DOHH2 (cell line): Measurements from ENCODE around the gene DHFR2.
"Not testable (repeated sequence)": the region's sequence is repeated elsewhere in the genome, so short reads cannot be mapped to it uniquely, and the experiment has no call there.

Source experiments
- H3F3A ChIP-seq: fragments of 200-600 bp; sonication (generic), shearing (Covaris generic); 2 replicates; pipeline ENCODE4 v1.6.0; 2016; ENCODE audit warnings: antibody characterized with exemption, mild to moderate bottlenecking; ENCODE audit not compliant: control insufficient read depth, insufficient read depth
- H3K27ac ChIP-seq: fragments of 200-600 bp; sonication (generic); 2 replicates; pipeline ENCODE4 v1.5.1; 2014; ENCODE audit warnings: low read depth, mild to moderate bottlenecking, low read length, moderate library complexity
- H3K27me3 ChIP-seq: fragments of 200-600 bp; sonication (generic); 2 replicates; pipeline ENCODE4 v1.6.1; 2014; ENCODE audit warnings: mild to moderate bottlenecking, low read length, mixed read lengths; ENCODE audit not compliant: control insufficient read depth
- H3K36me3 ChIP-seq: fragments of 200-600 bp; sonication (generic); 2 replicates; pipeline ENCODE4 v1.6.1; 2014; ENCODE audit warnings: mild to moderate bottlenecking, low read length, moderate library complexity, mixed read lengths; ENCODE audit not compliant: control insufficient read depth
- H3K4me1 ChIP-seq: fragments of 200-600 bp; sonication (generic); 2 replicates; pipeline ENCODE4 v1.6.1; 2014; ENCODE audit warnings: mild to moderate bottlenecking, low read length, mixed read lengths; ENCODE audit not compliant: control insufficient read depth
- H3K4me2 ChIP-seq: fragments of 200-600 bp; sonication (generic); 2 replicates; pipeline ENCODE4 v1.6.0; 2014; ENCODE audit warnings: mild to moderate bottlenecking, low read length, moderate library complexity
- H3K4me3 ChIP-seq: fragments of 200-600 bp; sonication (generic); 2 replicates; pipeline ENCODE4 v1.5.1; 2014; ENCODE audit warnings: mild to moderate bottlenecking, low read length, mixed read lengths
- H3K79me2 ChIP-seq: fragments of 200-600 bp; sonication (generic); 2 replicates; pipeline ENCODE4 v1.6.1; 2014; ENCODE audit warnings: mild to moderate bottlenecking, low read length, mixed read lengths; ENCODE audit not compliant: control insufficient read depth
- H3K9me2 ChIP-seq: fragments of 200-600 bp; sonication (generic); replicated peaks from 2 replicates; pipeline ENCODE4 v1.6.1; 2014; ENCODE audit warnings: mild to moderate bottlenecking, low read length, mixed read lengths; ENCODE audit not compliant: control insufficient read depth
- H3K9me3 ChIP-seq: fragments of 200-600 bp; sonication (generic); 2 replicates; pipeline ENCODE4 v1.6.1; 2014; ENCODE audit warnings: antibody characterized with exemption, low read length, mixed read lengths; ENCODE audit not compliant: control insufficient read depth, insufficient read depth
- H4K20me1 ChIP-seq: fragments of 200-600 bp; sonication (generic); 2 replicates; pipeline ENCODE4 v1.6.0; 2014; ENCODE audit warnings: low read depth, mild to moderate bottlenecking, antibody characterized with exemption, low read length, moderate library complexity; ENCODE audit not compliant: control insufficient read depth, insufficient read depth
- EZH2phosphoT487 ChIP-seq: fragments of 200-600 bp; sonication (generic); IDR thresholded peaks from 2 replicates; pipeline ENCODE4 v1.6.1; 2017; ENCODE audit warnings: borderline replicate concordance, mild to moderate bottlenecking, antibody characterized with exemption, low read length, moderate library complexity, mixed read lengths
- TF ChIP-seq, protein P1 (sequence below): fragments of 200-600 bp; sonication (generic); IDR thresholded peaks from one replicate; pipeline ENCODE4 v1.5.1; 2014; ENCODE audit warnings: antibody characterized with exemption, mild to moderate bottlenecking, low read depth, low read length; ENCODE audit not compliant: poor library complexity, severe bottlenecking

Gene DHFR2

DNA sequence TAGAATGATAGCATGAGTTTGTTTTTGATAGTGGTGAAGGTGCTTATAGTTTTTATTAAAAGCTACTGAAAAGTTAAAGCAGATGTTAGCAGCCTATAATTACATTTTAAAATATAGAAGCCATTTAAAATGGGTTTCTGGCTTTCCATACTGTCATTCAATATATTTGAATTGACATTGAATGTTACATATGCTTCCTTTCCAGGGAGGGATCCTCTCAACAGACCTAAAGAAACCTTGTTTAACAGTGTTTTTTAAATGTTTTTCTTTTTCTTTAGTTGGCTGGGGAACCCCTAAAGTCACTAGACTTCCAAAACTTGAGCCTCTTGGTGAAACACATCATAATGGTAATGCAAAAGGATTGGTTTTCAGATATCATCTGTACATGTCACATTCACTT lies 12.2 kb downstream of the DHFR2 start:
- H3K4me2 ChIP-seq: no peak overlapping the region
- no peaks in the 10 kb centered on the region for H3K9me2 ChIP-seq
- H3K27ac ChIP-seq: no peak overlapping the region
- H3K9me3 ChIP-seq: no peaks in the 10 kb centered on the region
- no peaks in the 10 kb centered on the region for H3K79me2 ChIP-seq
- no peaks in the 10 kb centered on the region for H3F3A ChIP-seq
- TF ChIP-seq, protein P1, sequence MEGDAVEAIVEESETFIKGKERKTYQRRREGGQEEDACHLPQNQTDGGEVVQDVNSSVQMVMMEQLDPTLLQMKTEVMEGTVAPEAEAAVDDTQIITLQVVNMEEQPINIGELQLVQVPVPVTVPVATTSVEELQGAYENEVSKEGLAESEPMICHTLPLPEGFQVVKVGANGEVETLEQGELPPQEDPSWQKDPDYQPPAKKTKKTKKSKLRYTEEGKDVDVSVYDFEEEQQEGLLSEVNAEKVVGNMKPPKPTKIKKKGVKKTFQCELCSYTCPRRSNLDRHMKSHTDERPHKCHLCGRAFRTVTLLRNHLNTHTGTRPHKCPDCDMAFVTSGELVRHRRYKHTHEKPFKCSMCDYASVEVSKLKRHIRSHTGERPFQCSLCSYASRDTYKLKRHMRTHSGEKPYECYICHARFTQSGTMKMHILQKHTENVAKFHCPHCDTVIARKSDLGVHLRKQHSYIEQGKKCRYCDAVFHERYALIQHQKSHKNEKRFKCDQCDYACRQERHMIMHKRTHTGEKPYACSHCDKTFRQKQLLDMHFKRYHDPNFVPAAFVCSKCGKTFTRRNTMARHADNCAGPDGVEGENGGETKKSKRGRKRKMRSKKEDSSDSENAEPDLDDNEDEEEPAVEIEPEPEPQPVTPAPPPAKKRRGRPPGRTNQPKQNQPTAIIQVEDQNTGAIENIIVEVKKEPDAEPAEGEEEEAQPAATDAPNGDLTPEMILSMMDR: no peak
- TF ChIP-seq EZH2phosphoT487: no peak
- no peak overlapping the region for H3K4me3 ChIP-seq
- H3K36me3 ChIP-seq: no peaks in the 10 kb centered on the region
- H3K27me3 ChIP-seq: no peaks in the 10 kb centered on the region
- no peaks in the 10 kb centered on the region for H3K4me1 ChIP-seq
- no peaks in the 10 kb centered on the region for H4K20me1 ChIP-seq

DNA sequence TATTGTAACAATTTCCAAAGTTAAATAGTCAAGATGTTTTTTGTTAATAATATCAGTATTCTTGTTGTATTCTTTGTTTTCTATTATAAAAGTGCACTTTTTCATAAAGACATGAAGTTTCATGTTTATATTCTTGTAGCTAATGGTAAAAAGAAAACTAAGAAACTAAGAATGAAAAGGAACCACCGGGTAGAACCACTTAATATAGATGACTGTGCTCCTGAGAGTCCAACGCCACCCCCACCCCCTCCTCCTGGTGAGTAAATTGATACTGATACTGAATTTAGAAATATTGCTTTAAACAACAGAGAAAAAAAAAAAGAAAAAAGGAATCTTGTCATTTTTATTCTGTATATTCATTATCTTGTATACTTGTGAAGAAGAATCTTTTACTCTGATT lies 13.4 kb downstream of the DHFR2 start:
- Histone ChIP-seq H3K4me1 (no peaks in the 10 kb centered on the region), H3K27ac (no peak overlapping the region), H3K79me2 (no peaks in the 10 kb centered on the region), H3K9me3 (no peaks in the 10 kb centered on the region), H3K36me3 (no peaks in the 10 kb centered on the region; the same call in 1 of the 2 replicates), H3K27me3 (no peaks in the 10 kb centered on the region), H3K4me3 (no peak overlapping the region), H3F3A (no peaks in the 10 kb centered on the region), H3K9me2 (no peaks in the 10 kb centered on the region), H4K20me1 (no peaks in the 10 kb centered on the region), H3K4me2 (no peak overlapping the region)
- no peak for TF ChIP-seq EZH2phosphoT487
- TF ChIP-seq, protein P1: no peak

DNA sequence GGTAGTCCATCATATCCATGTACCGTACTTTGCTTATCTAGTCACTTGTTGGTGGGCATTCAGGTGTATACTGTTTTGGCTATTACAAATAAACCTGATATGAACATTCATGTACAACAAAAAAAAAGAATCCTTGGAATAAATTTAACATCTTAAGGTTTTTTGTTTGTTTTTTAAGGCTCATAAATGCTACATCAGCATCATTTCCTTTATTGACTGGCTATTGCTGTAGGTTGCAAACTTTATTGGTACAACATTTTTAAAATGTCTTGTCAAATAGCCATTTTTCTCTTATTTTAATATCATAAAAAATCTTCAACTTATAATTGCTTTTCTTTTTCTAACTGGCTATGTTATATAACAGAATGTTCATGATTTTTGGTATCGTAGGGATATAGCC lies 16.2 kb downstream of the DHFR2 start:
- H3K4me2 ChIP-seq: no peak overlapping the region
- TF ChIP-seq EZH2phosphoT487: no peak
- TF ChIP-seq, protein P1: no peak
- H3F3A ChIP-seq: peaks cover 12% of the 10 kb centered on the region
- H3K4me3 ChIP-seq: no peak overlapping the region
- H3K27ac ChIP-seq: no peak overlapping the region
- H3K79me2 ChIP-seq: no peaks in the 10 kb centered on the region
- no peaks in the 10 kb centered on the region for H4K20me1 ChIP-seq
- no peaks in the 10 kb centered on the region for H3K27me3 ChIP-seq
- H3K9me2 ChIP-seq: no peaks in the 10 kb centered on the region
- H3K36me3 ChIP-seq: no peaks in the 10 kb centered on the region; the same call in 1 of the 2 replicates
- no peaks in the 10 kb centered on the region for H3K4me1 ChIP-seq
- H3K9me3 ChIP-seq: no peaks in the 10 kb centered on the region

DNA sequence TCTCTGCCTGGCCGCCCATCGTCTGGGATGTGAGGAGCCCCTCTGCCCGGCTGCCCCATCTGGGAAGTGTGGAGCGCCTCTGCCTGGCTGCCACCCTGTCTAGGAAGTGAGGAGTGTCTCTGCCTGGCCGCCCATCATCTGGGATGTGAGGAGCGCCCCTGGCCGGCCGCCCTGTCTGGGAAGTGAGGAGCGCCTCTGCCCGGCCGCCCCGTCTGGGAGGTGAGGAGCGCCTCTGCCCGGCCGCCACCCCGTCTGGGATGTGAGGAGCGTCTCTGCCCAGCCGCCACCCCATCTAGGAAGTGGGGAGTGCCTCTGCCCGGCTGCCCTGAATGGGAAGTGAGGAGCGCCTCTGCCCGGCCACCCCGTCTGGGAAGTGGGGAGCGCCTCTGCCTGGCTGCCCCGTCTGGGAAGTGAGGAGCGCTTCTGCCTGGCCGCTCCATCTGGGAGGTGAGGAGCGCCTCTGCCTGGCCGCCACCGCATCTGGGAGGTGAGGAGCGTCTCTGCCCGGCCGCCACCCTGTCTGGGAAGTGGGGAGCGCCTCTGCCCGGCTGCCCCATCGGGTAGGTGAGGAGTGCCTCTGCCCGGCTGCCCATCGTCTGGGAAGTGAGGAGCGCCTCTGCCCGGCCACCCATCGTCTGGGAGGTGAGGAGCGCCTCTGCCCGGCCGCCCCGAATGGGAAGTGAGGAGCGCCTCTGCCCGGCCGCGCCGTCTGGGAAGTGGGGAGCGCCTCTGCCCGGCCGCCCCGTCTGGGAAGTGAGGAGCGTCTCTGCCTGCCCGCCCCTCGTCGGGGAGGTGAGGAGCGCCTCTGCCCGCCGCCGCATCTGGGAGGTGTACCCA lies 18.4 kb downstream of the DHFR2 start:
- H3K4me2 ChIP-seq, H3K9me3 ChIP-seq, H3K27me3 ChIP-seq, H3K4me1 ChIP-seq, H4K20me1 ChIP-seq, H3K4me3 ChIP-seq, H3K36me3 ChIP-seq, H3K9me2 ChIP-seq, H3K27ac ChIP-seq, H3K79me2 ChIP-seq: not testable (repeated sequence)
- peaks cover 12% of the 10 kb centered on the region for H3F3A ChIP-seq
